Natural killer cell (primary cell): ENCODE measurements around the gene ASTN2. TPM values are rescaled to one million over a fixed set of nuclear protein-coding genes. Genes with fewer than 3 reads are reported as not detected.

Experiments used
- ATAC-seq, 3 donors: fragments of 150-1000 bp in 2 of 3; fragments of 200-7000 bp in 1 of 3; cut with Tn5 transposase; 1 replicate in 1 of 3; 2 replicates in 2 of 3; pipeline ENCODE4 v1.10.0; 2021; ENCODE audit warnings: mild to moderate bottlenecking in 2 of 3, moderate library complexity in 2 of 3
- DNase-seq, 2 donors: peaks; one replicate each; pipeline versions ENCODE4 v3.0.0 to v3.0.0-alpha.2; 2013 to 2021; ENCODE audit warnings: mixed read lengths in 1 of 2
- H3K27ac ChIP-seq: one replicate; pipeline ENCODE4 v1.5.1; 2013; ENCODE audit warnings: mild to moderate bottlenecking, low read length
- H3K27me3 ChIP-seq: one replicate; pipeline ENCODE4 v1.6.1; 2013; ENCODE audit warnings: low read length; ENCODE audit not compliant: control insufficient read depth, insufficient read depth
- H3K36me3 ChIP-seq: one replicate; pipeline ENCODE4 v1.6.1; 2013; ENCODE audit warnings: low read length; ENCODE audit not compliant: control insufficient read depth, insufficient read depth
- H3K4me1 ChIP-seq: one replicate; pipeline ENCODE4 v1.6.1; 2013; ENCODE audit warnings: low read length; ENCODE audit not compliant: control insufficient read depth, insufficient read depth
- H3K4me3 ChIP-seq: one replicate; pipeline ENCODE4 v1.5.1; 2013; ENCODE audit warnings: low read length
- H3K9me3 ChIP-seq: one replicate; pipeline ENCODE4 v1.6.1; 2013; ENCODE audit warnings: low read length; ENCODE audit not compliant: control insufficient read depth, insufficient read depth
- H3K27ac Mint-ChIP-seq, 2 donors: one replicate each; pipeline ENCODE4 v1.8.0; 2022; ENCODE audit warnings: mild to moderate bottlenecking in 2 of 2, mixed read lengths in 2 of 2, moderate library complexity in 1 of 2
- H3K27me3 Mint-ChIP-seq, 2 donors: one replicate each; pipeline ENCODE4 v1.8.0; 2022; ENCODE audit warnings: low read depth in 2 of 2, mixed read lengths in 2 of 2
- H3K36me3 Mint-ChIP-seq: one replicate; pipeline ENCODE4 v1.8.0; 2022; ENCODE audit warnings: mixed read lengths
- H3K4me1 Mint-ChIP-seq, 2 donors: one replicate each; pipeline ENCODE4 v1.8.0; 2022; ENCODE audit warnings: mixed read lengths in 2 of 2
- H3K4me3 Mint-ChIP-seq: one replicate; pipeline ENCODE4 v1.8.0; 2022; ENCODE audit warnings: mild to moderate bottlenecking, moderate library complexity, mixed read lengths
- H3K9me3 Mint-ChIP-seq, 2 donors: one replicate each; pipeline ENCODE4 v1.8.0; 2022; ENCODE audit warnings: mixed read lengths in 2 of 2
- CTCF ChIP-seq: fragments of 200-600 bp; IDR thresholded peaks from one replicate; pipeline ENCODE4 v1.8.0; 2022; ENCODE audit warnings: antibody characterized with exemption
- WGBS: methylation state at CpG from one replicate; pipeline ENCODE4 v1.1.7; 2013; ENCODE audit warnings: missing lambda C conversion rate; ENCODE audit not compliant: insufficient coverage; 5-methylcytosine and 5-hydroxymethylcytosine counted together
- intact Hi-C: fragments of 100-400 bp; cut with micrococcal nuclease; formaldehyde crosslinking; loops from one replicate; pipeline ENCODE4 v1.14.2; 2022
- total RNA-seq, 4 donors: library from RNA; stranded (reverse); fragments of 120-200 nt in 1 of 4; gene quantifications; one replicate each; pipeline versions ENCODE4 v1.2.3 to v1.2.4, GENCODE V29; 2013 to 2022

Gene ASTN2
- total RNA-seq, 3 donors from 2014 or later (not counting 1 experiment from before 2014, with no cell fraction given), result 3.0 to 3.5 (median 3.2) TPM

GRCh38 chr9:116506685-116507084 lies 908.2 kb downstream of the ASTN2 start:
- Mint-ChIP-seq H3K27ac (no peak overlapping the region), H3K4me1 (no peaks in the 10 kb centered on the region), H3K4me3 (no peak overlapping the region), H3K36me3 (no peaks in the 10 kb centered on the region), H3K27me3 (no peaks in the 10 kb centered on the region), H3K9me3 (peaks cover 24 to 29% of the 10 kb centered on the region in 2 donors)
- H3K27ac ChIP-seq, result no peak overlapping the region
- no peaks in the 10 kb centered on the region for H3K4me1 ChIP-seq
- DNase-seq, result no peak
- H3K27me3 ChIP-seq, result no peaks in the 10 kb centered on the region
- no peak for ATAC-seq
- intact Hi-C loops, result no loop called here
- H3K36me3 ChIP-seq, result no peaks in the 10 kb centered on the region
- no peak for TF ChIP-seq CTCF
- WGBS, result 84% methylated on average over 4 of the region's 4 CpGs
- peaks cover 6% of the 10 kb centered on the region for H3K9me3 ChIP-seq
- no peak overlapping the region for H3K4me3 ChIP-seq

- H3K4me1 Mint-ChIP-seq, result no peaks in the 10 kb centered on the region
- ATAC-seq, result no peak
- no peak overlapping the region for H3K27ac Mint-ChIP-seq
- Histone ChIP-seq H3K9me3 (peaks cover 6% of the 10 kb centered on the region), H3K36me3 (no peaks in the 10 kb centered on the region), H3K4me1 (no peaks in the 10 kb centered on the region), H3K27ac (no peak overlapping the region), H3K27me3 (no peaks in the 10 kb centered on the region), H3K4me3 (no peak overlapping the region)
- no peak for TF ChIP-seq CTCF
- 80% methylated on average over 3 of the region's 5 CpGs for WGBS
- H3K36me3 Mint-ChIP-seq, result no peaks in the 10 kb centered on the region
- H3K9me3 Mint-ChIP-seq, result peaks cover 23 to 27% of the 10 kb centered on the region in 2 donors
- intact Hi-C loops, result no loop called here
- H3K4me3 Mint-ChIP-seq, result no peak overlapping the region
- no peak for DNase-seq
- no peaks in the 10 kb centered on the region for H3K27me3 Mint-ChIP-seq
Measured at GRCh38 chr9:116504893-116505480, 909.9 kb downstream of the ASTN2 start.

GRCh38 chr9:116504081-116504480 lies 910.8 kb downstream of the ASTN2 start:
- H3K27me3 ChIP-seq, result no peaks in the 10 kb centered on the region
- peaks cover 23 to 26% of the 10 kb centered on the region in 2 donors for H3K9me3 Mint-ChIP-seq
- no peaks in the 10 kb centered on the region for H3K36me3 Mint-ChIP-seq
- no peak for DNase-seq
- H3K4me1 ChIP-seq, result no peaks in the 10 kb centered on the region
- no peaks in the 10 kb centered on the region for H3K27me3 Mint-ChIP-seq
- TF ChIP-seq CTCF, result no peak
- H3K4me3 ChIP-seq, result no peak overlapping the region
- H3K27ac Mint-ChIP-seq, result no peak overlapping the region
- peaks cover 6% of the 10 kb centered on the region for H3K9me3 ChIP-seq
- no peaks in the 10 kb centered on the region for H3K36me3 ChIP-seq
- ATAC-seq, result no peak
- intact Hi-C loops, result no loop called here
- WGBS, result 95% methylated on average over 3 of the region's 3 CpGs
- no peak overlapping the region for H3K27ac ChIP-seq
- H3K4me3 Mint-ChIP-seq, result no peak overlapping the region
- no peaks in the 10 kb centered on the region for H3K4me1 Mint-ChIP-seq

- Histone ChIP-seq H3K27me3 (no peaks in the 10 kb centered on the region), H3K9me3 (peaks cover 3% of the 10 kb centered on the region), H3K4me3 (no peak overlapping the region), H3K27ac (no peak overlapping the region), H3K36me3 (no peaks in the 10 kb centered on the region), H3K4me1 (no peaks in the 10 kb centered on the region)
- Mint-ChIP-seq H3K36me3 (no peaks in the 10 kb centered on the region), H3K27me3 (no peaks in the 10 kb centered on the region), H3K4me1 (no peaks in the 10 kb centered on the region), H3K4me3 (no peak overlapping the region), H3K9me3 (peaks cover 19 to 26% of the 10 kb centered on the region in 2 donors), H3K27ac (no peak overlapping the region)
- intact Hi-C loops, result no loop called here
- no peak for DNase-seq
- ATAC-seq, result no peak
- TF ChIP-seq CTCF, result no peak
Measured at GRCh38 chr9:116502746-116503145, 912.1 kb downstream of the ASTN2 start.
